ENCODE measurements around the gene PTPRM.

GRCh38 chr18:7535436-7536205, 31.5 kb upstream of the PTPRM start:
- TF ChIP-seq CTCF (IDR thresholded peaks at IDR 0.05; ENCODE audit: low read depth, low read length) = no peak
- no peak for TF ChIP-seq POLR2A (IDR thresholded peaks at IDR 0.05; ENCODE audit: extremely low read depth, insufficient read length)
- no peak for TF ChIP-seq MAX (IDR thresholded peaks at IDR 0.05; ENCODE audit: low read depth, low read length)
